ENCODE measurements around the gene INF2. TPM values are rescaled to one million over a fixed set of nuclear protein-coding genes. Genes with fewer than 3 reads are reported as not detected.
"Not testable (repeated sequence)": the region's sequence is repeated elsewhere in the genome, so short reads cannot be mapped to it uniquely, and the experiment has no call there.

INF2 gene
- total RNA-seq, 6 donors from 2014 or later, result 65.2 to 259 (median 131) TPM

GRCh38 chr14:104728631-104729030 is 39.2 kb downstream of the INF2 start:
- peak in 1 of 2 donors; percentile 78 for DNase-seq
- Histone ChIP-seq H3K4me3 (no peak overlapping the region), H3K27ac (no peak overlapping the region), H3K9me3 (no peaks in the 10 kb centered on the region), H3K36me3 (no peaks in the 10 kb centered on the region), H3K4me1 (peaks cover 16 to 28% (median 25%) of the 10 kb centered on the region in 4 donors), H3K27me3 (no peaks in the 10 kb centered on the region)
- no peak for ATAC-seq (ENCODE audit: low FRiP score in 2 of 2)
- WGBS, 2 donors, result 91 to 93% methylated on average over 16 to 17 of the region's 17 CpGs
- no peak for TF ChIP-seq POLR2A (IDR thresholded peaks at IDR 0.05)
- no peak for TF ChIP-seq EP300 (IDR thresholded peaks at IDR 0.05)
- TF ChIP-seq POLR2AphosphoS5 (IDR thresholded peaks at IDR 0.05), result no peak
- TF ChIP-seq, protein P1, sequence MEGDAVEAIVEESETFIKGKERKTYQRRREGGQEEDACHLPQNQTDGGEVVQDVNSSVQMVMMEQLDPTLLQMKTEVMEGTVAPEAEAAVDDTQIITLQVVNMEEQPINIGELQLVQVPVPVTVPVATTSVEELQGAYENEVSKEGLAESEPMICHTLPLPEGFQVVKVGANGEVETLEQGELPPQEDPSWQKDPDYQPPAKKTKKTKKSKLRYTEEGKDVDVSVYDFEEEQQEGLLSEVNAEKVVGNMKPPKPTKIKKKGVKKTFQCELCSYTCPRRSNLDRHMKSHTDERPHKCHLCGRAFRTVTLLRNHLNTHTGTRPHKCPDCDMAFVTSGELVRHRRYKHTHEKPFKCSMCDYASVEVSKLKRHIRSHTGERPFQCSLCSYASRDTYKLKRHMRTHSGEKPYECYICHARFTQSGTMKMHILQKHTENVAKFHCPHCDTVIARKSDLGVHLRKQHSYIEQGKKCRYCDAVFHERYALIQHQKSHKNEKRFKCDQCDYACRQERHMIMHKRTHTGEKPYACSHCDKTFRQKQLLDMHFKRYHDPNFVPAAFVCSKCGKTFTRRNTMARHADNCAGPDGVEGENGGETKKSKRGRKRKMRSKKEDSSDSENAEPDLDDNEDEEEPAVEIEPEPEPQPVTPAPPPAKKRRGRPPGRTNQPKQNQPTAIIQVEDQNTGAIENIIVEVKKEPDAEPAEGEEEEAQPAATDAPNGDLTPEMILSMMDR (IDR thresholded peaks at IDR 0.05), result no peak

GRCh38 chr14:104729176-104729834 is 39.9 kb downstream of the INF2 start:
- H3K36me3 ChIP-seq; H3K27ac ChIP-seq; H3K9me3 ChIP-seq; ATAC-seq (ENCODE audit: low FRiP score in 2 of 2); H3K27me3 ChIP-seq; H3K4me3 ChIP-seq: not testable (repeated sequence)
- DNase-seq, result peak in 1 of 2 donors; percentile 62
- 90% methylated on average over 20 to 21 of the region's 73 CpGs for WGBS, 2 donors
- H3K4me1 ChIP-seq, result peaks cover 14 to 23% (median 22%) of the 10 kb centered on the region in 4 donors

GRCh38 chr14:104729835-104730181 is 40.4 kb downstream of the INF2 start:
- H3K9me3 ChIP-seq, result no peaks in the 10 kb centered on the region
- 90 to 92% methylated on average over 12 to 16 of the region's 16 CpGs for WGBS, 2 donors
- H3K4me1 ChIP-seq, result peaks cover 10 to 19% (median 18%) of the 10 kb centered on the region in 4 donors
- ATAC-seq (ENCODE audit: low FRiP score in 2 of 2) (no peak), DNase-seq (peak in 1 of 2 donors; percentile 47)
- H3K36me3 ChIP-seq, result no peaks in the 10 kb centered on the region
- H3K27ac ChIP-seq, result no peak overlapping the region
- no peak overlapping the region for H3K4me3 ChIP-seq
- H3K27me3 ChIP-seq, result no peaks in the 10 kb centered on the region
- TF ChIP-seq, protein P1 (IDR thresholded peaks at IDR 0.05), result no peak
- no peak for TF ChIP-seq EP300 (IDR thresholded peaks at IDR 0.05)
- TF ChIP-seq POLR2A (IDR thresholded peaks at IDR 0.05), result no peak
- TF ChIP-seq POLR2AphosphoS5 (IDR thresholded peaks at IDR 0.05), result no peak

DNA sequence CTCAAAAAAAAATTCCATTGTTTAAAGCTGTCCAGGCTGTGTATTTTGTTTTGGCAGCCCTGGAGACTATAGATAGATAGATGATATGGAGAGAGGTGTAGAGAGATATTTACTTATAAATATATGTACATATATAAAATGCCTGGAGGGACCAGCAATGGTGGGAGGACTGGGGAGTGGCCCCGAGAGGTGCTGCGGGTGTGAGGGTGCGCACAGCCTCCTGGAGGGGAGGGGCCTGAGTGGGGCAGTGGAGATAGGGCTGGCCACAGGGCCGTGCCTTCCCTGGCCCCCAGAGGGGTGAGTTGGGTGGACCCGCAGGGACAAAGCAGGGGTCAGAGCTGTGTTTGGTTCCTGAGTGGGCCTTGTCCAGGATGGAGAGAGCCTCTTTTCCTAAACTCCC is 41.1 kb downstream of the INF2 start:
- DNase-seq (peak in 1 of 2 donors; percentile 36), ATAC-seq (ENCODE audit: low FRiP score in 2 of 2) (no peak)
- peaks cover 13 to 20% (median 16%) of the 10 kb centered on the region in 4 donors for H3K4me1 ChIP-seq
- H3K36me3 ChIP-seq, result no peaks in the 10 kb centered on the region
- H3K9me3 ChIP-seq, result no peaks in the 10 kb centered on the region
- H3K4me3 ChIP-seq, result no peak overlapping the region
- H3K27ac ChIP-seq, result no peak overlapping the region
- no peak for TF ChIP-seq POLR2AphosphoS5 (IDR thresholded peaks at IDR 0.05)
- TF ChIP-seq, protein P1 (IDR thresholded peaks at IDR 0.05), result no peak
- TF ChIP-seq POLR2A (IDR thresholded peaks at IDR 0.05), result no peak
- TF ChIP-seq EP300 (IDR thresholded peaks at IDR 0.05), result no peak
- H3K27me3 ChIP-seq, result no peaks in the 10 kb centered on the region
- 81 to 86% methylated on average over 5 of the region's 5 CpGs for WGBS, 2 donors

DNA sequence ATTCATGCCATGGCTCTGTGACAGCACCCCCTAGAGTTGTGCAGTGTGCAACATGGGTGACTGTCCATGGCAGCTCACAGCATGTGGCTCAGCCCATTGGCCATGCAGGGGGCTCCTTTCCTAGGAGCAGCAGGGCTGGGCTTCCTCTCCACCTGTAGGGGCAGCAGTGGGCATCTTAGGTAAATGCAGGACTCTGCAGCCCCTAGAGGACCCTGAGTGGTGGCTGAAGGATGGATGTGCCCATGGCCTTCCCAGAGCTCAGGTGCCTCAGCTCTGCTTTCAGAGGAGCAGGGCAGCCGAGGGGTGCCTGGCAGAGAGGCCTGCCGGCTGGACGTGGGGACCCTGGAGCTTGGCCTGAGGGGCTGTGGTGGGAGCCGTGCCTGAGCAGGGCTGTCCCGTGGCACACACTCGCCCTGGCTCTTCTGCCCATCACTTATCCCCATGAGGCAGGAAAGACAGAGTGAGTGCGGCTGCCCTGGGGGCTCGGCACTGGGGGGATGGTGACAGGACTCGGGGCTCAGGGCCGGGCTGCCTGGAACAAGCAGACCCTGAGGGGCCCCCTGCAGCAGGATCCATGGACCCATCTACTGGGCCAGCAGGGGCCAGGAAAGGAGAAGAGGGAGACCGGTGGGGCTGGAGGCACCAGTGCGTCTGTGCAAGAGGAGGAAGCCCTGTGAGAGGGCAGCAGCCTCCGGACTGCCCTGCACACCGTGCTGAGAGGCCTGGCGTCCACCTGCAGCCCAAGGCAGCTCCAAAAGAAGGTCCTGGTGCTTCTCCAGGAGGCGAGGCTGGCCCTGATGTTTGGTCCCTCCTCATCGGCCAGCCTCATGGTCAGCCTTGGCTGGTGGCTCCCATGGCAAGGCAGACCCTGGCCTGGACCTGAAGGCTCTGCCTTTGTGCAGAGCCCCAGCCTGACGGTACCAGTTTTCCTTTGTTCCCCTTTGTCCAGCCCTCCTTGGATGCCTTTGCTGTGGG is 42.2 kb downstream of the INF2 start:
- Histone ChIP-seq H3K4me1 (peaks cover 23 to 31% (median 27%) of the 10 kb centered on the region in 4 donors), H3K27me3 (no peaks in the 10 kb centered on the region), H3K27ac (peak overlapping the region in 1 of 4 donors; percentile 26), H3K4me3 (no peak overlapping the region), H3K36me3 (no peaks in the 10 kb centered on the region), H3K9me3 (no peaks in the 10 kb centered on the region)
- WGBS, 2 donors, result 92 to 100% methylated on average over 11 to 18 of the region's 18 CpGs
- TF ChIP-seq POLR2AphosphoS5 (IDR thresholded peaks at IDR 0.05), result no peak
- TF ChIP-seq EP300 (IDR thresholded peaks at IDR 0.05), result no peak
- TF ChIP-seq, protein P1 (IDR thresholded peaks at IDR 0.05), result no peak
- TF ChIP-seq POLR2A (IDR thresholded peaks at IDR 0.05), result no peak
- ATAC-seq (ENCODE audit: low FRiP score in 2 of 2) (no peak), DNase-seq (peak in 1 of 2 donors; percentile 74)

Data from upper lobe of left lung (tissue), 6 donors.